Nephron (organoid): Measurements from ENCODE around the gene LGALS12.
A peak's percentile ranks its signal among the peaks of the same experiment; 100 is the strongest.

Experiments
- H3K27ac Mint-ChIP-seq, 3 experiments: 2 replicates each; pipeline ENCODE4 v1.8.0; 2020; ENCODE audit warnings: mixed read lengths in 3 of 3, mild to moderate bottlenecking in 2 of 3, moderate library complexity in 1 of 3
- H3K27me3 Mint-ChIP-seq: 2 replicates; pipeline ENCODE4 v1.8.0; 2021; ENCODE audit warnings: low read depth, mild to moderate bottlenecking, moderate library complexity, mixed read lengths
- H3K36me3 Mint-ChIP-seq: 2 replicates; pipeline ENCODE4 v1.8.0; 2020; ENCODE audit warnings: low read depth, mixed read lengths
- H3K4me1 Mint-ChIP-seq: 2 replicates; pipeline ENCODE4 v1.8.0; 2020; ENCODE audit warnings: mixed read lengths
- H3K4me3 Mint-ChIP-seq, 3 experiments: 2 replicates each; pipeline ENCODE4 v1.8.0; 2020; ENCODE audit warnings: mild to moderate bottlenecking in 3 of 3, mixed read lengths in 3 of 3, moderate library complexity in 2 of 3
- H3K9me3 Mint-ChIP-seq: 2 replicates; pipeline ENCODE4 v1.8.0; 2020; ENCODE audit warnings: mixed read lengths
- TF ChIP-seq, protein P1 (sequence below), 3 experiments: fragments of 200-600 bp; sonication (generic); IDR thresholded peaks; one replicate each; pipeline ENCODE4 v1.5.0; 2021; ENCODE audit warnings: antibody characterized with exemption in 3 of 3; ENCODE audit not compliant: unreplicated experiment in 3 of 3

The LGALS12 gene

DNA sequence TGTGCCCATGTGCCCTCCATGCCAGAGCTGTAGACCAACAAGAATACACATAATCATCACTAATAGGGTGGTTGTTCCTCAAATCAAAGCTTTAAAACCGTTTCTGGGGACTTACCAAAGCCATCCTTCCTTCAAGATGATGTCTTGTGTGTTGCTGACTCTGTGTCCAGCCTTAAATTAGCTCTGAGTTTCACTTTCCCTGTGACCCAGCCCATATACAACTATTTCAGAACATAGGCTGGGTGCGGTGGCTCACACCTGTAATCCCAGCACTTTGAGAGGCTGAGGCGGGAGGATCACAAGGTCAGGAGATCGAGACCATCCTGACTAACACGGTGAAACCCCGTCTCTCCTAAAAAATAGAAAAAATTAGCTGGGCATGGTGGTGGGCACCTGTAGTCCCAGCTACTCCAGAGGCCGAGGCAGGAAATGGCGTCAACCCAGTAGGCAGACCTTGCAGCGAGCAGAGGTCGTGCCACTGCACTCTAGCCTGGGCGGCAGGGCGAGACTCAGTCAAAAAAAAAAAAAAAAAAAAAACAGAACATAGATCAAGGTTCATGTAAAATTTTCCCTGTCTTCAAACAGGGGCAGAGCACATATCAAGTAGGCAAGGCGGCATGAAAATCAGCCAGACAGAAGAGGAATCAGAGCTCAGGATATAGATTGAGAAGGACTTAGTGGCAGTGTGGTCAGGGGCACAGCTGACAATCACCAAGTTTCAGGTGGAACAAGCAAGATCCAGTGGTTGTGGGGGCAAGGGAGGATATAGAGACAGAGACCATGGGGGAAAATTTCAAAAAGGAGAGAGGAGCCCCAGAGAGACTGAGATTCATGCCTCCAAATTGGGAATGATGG lies 57.5 kb downstream of the LGALS12 start, which contains the start of gene PLAAT2:
TSS of gene PLAAT2 (minus strand) at position 179 of the 855 bp plus-strand sequence. CDS start at position 124, 55 bp downstream.
- peak within 1 kb of the TSS in 2 of 3 experiments; percentile 44 to 78 for H3K27ac Mint-ChIP-seq
- peaks cover 17% of the 10 kb centered on the region for H3K4me1 Mint-ChIP-seq
- no peaks in the 10 kb centered on the region for H3K36me3 Mint-ChIP-seq
- H3K9me3 Mint-ChIP-seq = no peaks in the 10 kb centered on the region
- no peak within 1 kb of the TSS for H3K4me3 Mint-ChIP-seq
- TF ChIP-seq, protein P1, sequence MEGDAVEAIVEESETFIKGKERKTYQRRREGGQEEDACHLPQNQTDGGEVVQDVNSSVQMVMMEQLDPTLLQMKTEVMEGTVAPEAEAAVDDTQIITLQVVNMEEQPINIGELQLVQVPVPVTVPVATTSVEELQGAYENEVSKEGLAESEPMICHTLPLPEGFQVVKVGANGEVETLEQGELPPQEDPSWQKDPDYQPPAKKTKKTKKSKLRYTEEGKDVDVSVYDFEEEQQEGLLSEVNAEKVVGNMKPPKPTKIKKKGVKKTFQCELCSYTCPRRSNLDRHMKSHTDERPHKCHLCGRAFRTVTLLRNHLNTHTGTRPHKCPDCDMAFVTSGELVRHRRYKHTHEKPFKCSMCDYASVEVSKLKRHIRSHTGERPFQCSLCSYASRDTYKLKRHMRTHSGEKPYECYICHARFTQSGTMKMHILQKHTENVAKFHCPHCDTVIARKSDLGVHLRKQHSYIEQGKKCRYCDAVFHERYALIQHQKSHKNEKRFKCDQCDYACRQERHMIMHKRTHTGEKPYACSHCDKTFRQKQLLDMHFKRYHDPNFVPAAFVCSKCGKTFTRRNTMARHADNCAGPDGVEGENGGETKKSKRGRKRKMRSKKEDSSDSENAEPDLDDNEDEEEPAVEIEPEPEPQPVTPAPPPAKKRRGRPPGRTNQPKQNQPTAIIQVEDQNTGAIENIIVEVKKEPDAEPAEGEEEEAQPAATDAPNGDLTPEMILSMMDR (IDR thresholded peaks at IDR 0.05; ENCODE audit: unreplicated experiment in 3 of 3) = no peak
- peaks cover 3% of the 10 kb centered on the region for H3K27me3 Mint-ChIP-seq

- Mint-ChIP-seq H3K27me3 (peaks cover 3% of the 10 kb centered on the region), H3K27ac (peak overlapping the region; percentile 25 to 78 (median 65)), H3K36me3 (no peaks in the 10 kb centered on the region), H3K9me3 (no peaks in the 10 kb centered on the region), H3K4me3 (no peak overlapping the region), H3K4me1 (peaks cover 17% of the 10 kb centered on the region)
- TF ChIP-seq, protein P1 (IDR thresholded peaks at IDR 0.05; ENCODE audit: unreplicated experiment in 3 of 3) = no peak
These were observed 58.3 kb downstream of the LGALS12 start for GRCh38 chr11:63564056-63564774.

DNA sequence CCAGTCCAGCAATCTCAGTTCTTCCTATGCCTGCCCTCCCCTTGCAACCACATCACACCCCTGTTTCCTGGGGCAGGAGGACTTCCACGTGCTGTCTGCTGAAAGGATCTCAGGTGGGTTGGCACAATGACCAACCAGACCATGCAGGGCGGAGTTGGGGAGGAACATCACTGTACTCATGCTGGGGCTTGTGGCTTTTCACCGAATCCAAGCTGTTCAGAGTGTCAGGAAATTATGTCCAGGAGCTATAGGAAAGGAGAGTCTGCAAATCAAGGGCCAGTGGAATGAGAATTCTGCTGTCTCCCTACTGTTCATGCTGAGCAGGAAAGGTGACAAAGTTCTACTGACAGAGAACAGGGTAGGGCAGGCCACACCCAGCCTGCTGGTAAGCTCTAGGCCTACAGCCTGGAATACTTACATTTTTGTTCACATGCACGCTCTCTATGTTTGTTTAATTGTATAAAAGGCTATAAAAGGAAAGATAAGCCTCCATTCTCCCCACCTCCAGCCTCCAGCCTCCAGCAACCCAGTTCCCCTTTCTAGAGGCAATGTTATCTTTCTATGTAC lies 59.0 kb downstream of the LGALS12 start:
- Mint-ChIP-seq H3K27me3 (peaks cover 3% of the 10 kb centered on the region), H3K36me3 (no peaks in the 10 kb centered on the region), H3K27ac (peak overlapping the region; percentile 25 to 78 (median 65)), H3K9me3 (no peaks in the 10 kb centered on the region), H3K4me1 (peaks cover 17% of the 10 kb centered on the region), H3K4me3 (no peak overlapping the region)
- TF ChIP-seq, protein P1 (IDR thresholded peaks at IDR 0.05; ENCODE audit: unreplicated experiment in 3 of 3) = no peak
